Neuron (in vitro differentiated cells): Measurements from ENCODE around the gene PITPNB.

Experiments
- H2AFZ ChIP-seq: one replicate; pipeline ENCODE4 v1.6.1; 2013; ENCODE audit warnings: low read depth, mild to moderate bottlenecking, inconsistent platforms, low read length, moderate library complexity
- H3K27me3 ChIP-seq: one replicate; pipeline ENCODE4 v1.6.1; 2013; ENCODE audit warnings: low read length; ENCODE audit not compliant: insufficient read depth
- H3K36me3 ChIP-seq: one replicate; pipeline ENCODE4 v1.6.1; 2013; ENCODE audit warnings: low read length; ENCODE audit not compliant: insufficient read depth
- H3K4me1 ChIP-seq: one replicate; pipeline ENCODE4 v1.6.1; 2013; ENCODE audit warnings: low read length; ENCODE audit not compliant: insufficient read depth
- H3K4me3 ChIP-seq: 2 replicates; pipeline ENCODE4 v1.5.1; 2013; ENCODE audit warnings: mild to moderate bottlenecking, low read length, moderate library complexity
- H3K9me3 ChIP-seq: one replicate; pipeline ENCODE4 v1.6.1; 2013; ENCODE audit warnings: low read length

PITPNB gene

DNA sequence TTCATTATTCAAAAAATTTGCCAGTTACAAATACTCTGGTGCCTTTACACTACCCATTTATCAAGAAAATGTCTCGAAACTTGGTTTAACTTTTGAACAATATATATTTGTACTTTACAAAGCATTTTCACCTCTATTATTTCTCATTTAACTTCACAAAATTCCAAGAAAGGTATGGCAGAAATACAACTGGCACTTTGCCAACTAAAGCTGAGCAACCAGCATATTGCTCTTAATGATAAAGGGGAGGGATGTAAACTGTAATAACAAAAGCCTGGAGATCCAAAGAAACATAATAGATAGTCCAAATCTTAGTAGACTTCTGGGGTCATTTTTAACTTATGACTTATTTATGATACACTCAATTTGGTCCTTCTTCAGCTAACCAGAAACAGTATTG is 7.7 kb downstream of the PITPNB start:
- Histone ChIP-seq H3K4me3 (no peak overlapping the region), H3K4me1 (no peaks in the 10 kb centered on the region), H2AFZ (no peak overlapping the region), H3K36me3 (peaks cover 42% of the 10 kb centered on the region), H3K9me3 (no peaks in the 10 kb centered on the region), H3K27me3 (no peaks in the 10 kb centered on the region)

DNA sequence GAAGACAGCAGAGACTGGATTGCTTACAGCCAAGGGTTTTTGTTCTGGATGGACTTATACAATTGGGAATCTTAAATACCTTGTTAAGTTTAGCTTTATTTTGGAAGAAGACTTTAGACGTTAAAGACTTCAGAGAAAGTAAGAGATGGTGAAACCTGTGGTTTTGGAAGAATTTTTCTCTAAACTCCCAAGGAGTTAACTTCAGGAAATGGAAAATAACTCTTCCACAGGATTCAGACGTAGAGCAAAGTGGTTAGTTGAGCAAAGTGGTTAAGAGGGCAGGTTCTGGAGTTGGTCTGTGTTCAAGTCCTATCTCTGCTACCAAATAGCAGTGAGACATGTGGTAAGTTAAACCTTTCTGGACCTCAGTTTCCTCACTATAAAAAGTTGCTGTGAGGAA is 12.8 kb downstream of the PITPNB start:
- Histone ChIP-seq H3K27me3 (no peaks in the 10 kb centered on the region), H3K36me3 (peaks cover 75% of the 10 kb centered on the region), H3K4me3 (no peak overlapping the region), H3K9me3 (peaks cover 4% of the 10 kb centered on the region), H2AFZ (no peak overlapping the region), H3K4me1 (no peaks in the 10 kb centered on the region)

DNA sequence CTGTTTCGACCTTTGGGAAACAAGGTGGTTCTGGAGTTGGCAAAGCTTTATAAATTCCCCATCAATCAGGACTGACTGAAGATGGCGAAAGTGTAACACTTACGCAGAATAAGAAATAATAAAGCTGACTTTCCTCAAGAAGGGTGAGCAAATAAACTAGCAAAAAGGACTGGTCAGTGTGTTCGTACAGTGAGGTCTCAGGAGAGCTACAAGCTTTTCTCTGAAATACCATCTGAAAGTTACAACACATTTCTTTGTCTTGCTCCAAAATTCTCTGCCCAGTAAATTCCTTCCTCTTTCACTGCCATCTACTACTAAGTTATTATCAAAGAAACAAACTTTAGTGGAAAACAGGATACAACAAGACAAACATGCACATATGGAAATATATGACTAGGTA is 13.4 kb downstream of the PITPNB start:
- Histone ChIP-seq H3K36me3 (peaks cover 77% of the 10 kb centered on the region), H3K27me3 (no peaks in the 10 kb centered on the region), H3K4me3 (no peak overlapping the region)

DNA sequence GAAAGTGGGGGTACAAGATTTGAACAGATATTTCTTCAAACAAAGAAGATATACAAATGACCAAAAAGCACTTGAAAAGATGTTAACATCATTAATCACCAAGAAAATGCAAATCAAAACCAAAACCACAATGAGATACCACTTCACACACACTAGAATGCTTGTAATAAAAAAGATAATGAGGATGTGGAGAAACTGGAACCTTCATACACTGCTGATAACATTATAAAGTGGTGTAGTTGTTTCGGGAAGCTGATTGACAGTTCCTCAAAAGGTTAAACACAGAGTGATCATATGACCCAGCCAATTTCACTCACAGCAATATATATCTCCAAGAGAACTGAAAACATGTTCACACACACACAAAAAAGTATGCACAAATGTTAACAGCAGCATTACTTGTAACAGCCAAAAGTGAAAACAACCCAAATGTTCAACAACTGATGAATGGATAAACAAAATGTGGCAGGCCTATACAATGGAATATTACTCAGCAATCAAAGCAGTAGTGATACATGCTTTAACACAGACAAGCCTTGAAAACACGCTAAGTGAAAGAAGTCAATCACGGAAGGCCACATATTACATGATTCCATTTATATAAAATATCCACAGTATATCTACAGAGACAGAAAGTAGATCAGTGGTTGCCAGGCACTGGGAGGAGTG is 15.1 kb downstream of the PITPNB start:
- H3K9me3 ChIP-seq = peaks cover 4% of the 10 kb centered on the region
- no peaks in the 10 kb centered on the region for H3K27me3 ChIP-seq
- peaks cover 73% of the 10 kb centered on the region for H3K36me3 ChIP-seq
- H3K4me1 ChIP-seq = no peaks in the 10 kb centered on the region
- no peak overlapping the region for H3K4me3 ChIP-seq
- H2AFZ ChIP-seq = no peak overlapping the region

More for the DNA sequence above, 13.4 kb downstream of the PITPNB start:
- Histone ChIP-seq H2AFZ (no peak overlapping the region), H3K4me1 (no peaks in the 10 kb centered on the region), H3K9me3 (peaks cover 4% of the 10 kb centered on the region)

DNA sequence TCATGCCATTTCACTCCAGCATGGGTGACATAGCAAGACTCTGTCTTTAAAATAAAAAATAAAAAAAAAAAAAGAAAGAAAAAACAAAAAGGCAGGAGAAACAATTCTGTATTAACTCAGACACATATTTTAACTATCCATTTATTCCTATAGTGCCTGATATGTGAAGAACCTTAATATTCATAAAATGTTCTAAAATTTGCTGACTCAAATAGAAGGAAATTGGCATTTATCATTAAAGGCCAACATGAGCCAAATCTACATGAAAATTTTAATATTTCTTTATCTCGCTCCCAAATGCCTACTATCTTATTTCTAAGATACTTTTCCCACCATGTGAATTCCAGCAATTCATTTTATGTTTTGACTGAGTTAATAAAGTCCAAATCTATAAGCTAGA is 18.9 kb downstream of the PITPNB start:
- Histone ChIP-seq H2AFZ (no peak overlapping the region), H3K36me3 (peaks cover 74% of the 10 kb centered on the region)

DNA sequence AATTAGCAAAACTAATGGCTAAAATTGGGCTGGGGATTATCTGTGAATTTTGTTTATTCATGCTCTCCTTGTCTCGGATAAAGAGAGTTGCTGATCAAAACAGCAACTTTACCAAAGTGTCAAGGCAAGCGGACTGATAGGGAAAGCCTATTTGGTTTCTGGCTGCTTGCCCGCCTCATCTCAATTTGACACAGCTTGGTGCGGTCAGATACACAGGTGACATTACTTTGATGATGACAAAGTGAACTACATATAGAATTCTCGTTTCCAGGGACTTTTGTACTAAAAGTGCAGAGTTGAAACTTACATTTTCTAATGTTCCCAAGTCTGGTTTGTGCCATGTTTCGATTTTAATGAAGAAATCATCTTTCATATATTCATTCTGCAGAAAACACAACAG is 22.8 kb downstream of the PITPNB start:
- Histone ChIP-seq H3K4me3 (no peak overlapping the region), H2AFZ (no peak overlapping the region), H3K27me3 (no peaks in the 10 kb centered on the region), H3K36me3 (peaks cover 80% of the 10 kb centered on the region), H3K4me1 (no peaks in the 10 kb centered on the region), H3K9me3 (no peaks in the 10 kb centered on the region)

More for the DNA sequence above, 18.9 kb downstream of the PITPNB start:
- H3K4me1 ChIP-seq = no peaks in the 10 kb centered on the region
- H3K9me3 ChIP-seq = peaks cover 4% of the 10 kb centered on the region
- no peaks in the 10 kb centered on the region for H3K27me3 ChIP-seq
- no peak overlapping the region for H3K4me3 ChIP-seq

DNA sequence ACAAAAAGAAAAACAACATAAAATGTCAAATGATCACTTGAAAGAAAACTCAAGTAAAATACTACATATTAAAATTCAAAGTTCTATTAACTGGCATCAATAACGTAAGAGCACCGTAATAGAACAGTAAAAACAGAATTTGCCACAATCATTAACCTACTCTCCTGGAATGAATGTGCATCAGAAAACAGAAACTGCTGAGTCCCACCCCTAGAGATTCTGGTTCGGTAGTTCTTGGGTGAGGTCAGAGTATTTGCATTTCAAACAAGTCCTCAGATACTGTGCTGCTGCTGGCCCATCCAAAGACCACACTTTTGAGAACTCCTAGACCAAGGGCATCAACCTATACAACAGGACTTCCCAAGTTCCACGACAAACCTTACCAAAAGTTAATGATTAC is 23.5 kb downstream of the PITPNB start:
- Histone ChIP-seq H3K36me3 (peaks cover 79% of the 10 kb centered on the region), H3K27me3 (no peaks in the 10 kb centered on the region), H3K4me3 (no peak overlapping the region), H2AFZ (no peak overlapping the region), H3K9me3 (no peaks in the 10 kb centered on the region), H3K4me1 (no peaks in the 10 kb centered on the region)

DNA sequence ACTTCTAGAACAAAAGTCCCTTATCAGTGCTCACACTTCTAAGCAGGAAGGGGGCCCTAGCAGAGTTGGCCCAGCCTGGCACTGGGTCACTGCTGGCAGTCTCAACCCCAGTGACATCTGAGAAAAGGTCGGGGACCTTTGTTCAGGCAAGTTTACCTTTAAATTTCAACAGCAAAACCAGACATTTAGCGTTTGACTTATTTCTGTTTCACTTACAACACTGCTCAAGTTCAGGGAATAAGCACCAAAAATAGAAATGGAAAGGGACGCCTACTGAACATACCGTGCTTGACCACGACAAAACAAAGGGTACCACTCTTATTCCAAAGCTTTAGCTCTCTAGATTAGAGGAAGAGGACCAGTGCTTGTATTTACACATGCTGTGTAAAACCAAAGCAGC is 26.2 kb downstream of the PITPNB start:
- H2AFZ ChIP-seq = no peak overlapping the region
- H3K4me3 ChIP-seq = no peak overlapping the region
- H3K4me1 ChIP-seq = no peaks in the 10 kb centered on the region
- no peaks in the 10 kb centered on the region for H3K9me3 ChIP-seq
- no peaks in the 10 kb centered on the region for H3K27me3 ChIP-seq
- H3K36me3 ChIP-seq = peaks cover 85% of the 10 kb centered on the region

DNA sequence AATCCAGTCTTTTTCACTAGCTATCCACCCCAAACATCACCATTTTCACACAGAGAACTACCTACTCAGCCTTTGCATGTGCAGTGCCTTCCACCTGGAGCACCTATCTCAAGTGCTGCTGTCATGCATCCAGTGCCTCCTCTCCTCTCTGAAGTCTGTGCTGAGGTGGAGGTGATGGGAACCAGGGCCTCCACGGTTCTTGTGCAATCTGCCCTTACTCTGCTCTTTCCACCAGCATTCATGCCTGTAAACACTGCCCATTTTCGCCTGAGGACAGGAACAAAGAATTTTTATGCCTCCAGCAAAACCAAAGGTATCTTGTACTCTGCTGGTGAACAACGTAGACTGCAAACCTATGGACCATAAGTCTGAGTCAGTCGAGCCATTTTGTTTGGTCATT is 27.0 kb downstream of the PITPNB start:
- Histone ChIP-seq H2AFZ (no peak overlapping the region), H3K4me3 (no peak overlapping the region), H3K4me1 (no peaks in the 10 kb centered on the region), H3K36me3 (peaks cover 79% of the 10 kb centered on the region), H3K27me3 (no peaks in the 10 kb centered on the region), H3K9me3 (no peaks in the 10 kb centered on the region)

DNA sequence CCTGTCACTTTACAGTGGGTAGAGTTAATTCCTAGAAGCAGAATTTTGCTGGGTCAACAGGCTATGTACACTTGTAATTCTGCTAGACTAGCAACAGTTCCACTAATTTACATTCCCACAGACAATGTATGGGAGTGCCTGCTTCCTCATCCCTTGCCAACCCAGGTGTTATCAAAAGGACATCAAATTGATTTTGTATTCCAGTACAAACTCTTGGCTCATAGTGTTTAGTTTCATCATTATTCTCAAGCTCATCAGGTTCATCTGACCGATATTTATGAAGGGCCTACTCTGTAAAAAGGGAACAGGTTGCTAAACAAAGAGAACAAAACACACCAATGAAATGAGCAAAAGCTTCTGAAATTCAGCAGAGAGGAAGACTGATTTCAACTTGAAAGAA is 30.7 kb downstream of the PITPNB start:
- no peaks in the 10 kb centered on the region for H3K4me1 ChIP-seq
- H3K36me3 ChIP-seq = peaks cover 62% of the 10 kb centered on the region
- no peaks in the 10 kb centered on the region for H3K9me3 ChIP-seq

DNA sequence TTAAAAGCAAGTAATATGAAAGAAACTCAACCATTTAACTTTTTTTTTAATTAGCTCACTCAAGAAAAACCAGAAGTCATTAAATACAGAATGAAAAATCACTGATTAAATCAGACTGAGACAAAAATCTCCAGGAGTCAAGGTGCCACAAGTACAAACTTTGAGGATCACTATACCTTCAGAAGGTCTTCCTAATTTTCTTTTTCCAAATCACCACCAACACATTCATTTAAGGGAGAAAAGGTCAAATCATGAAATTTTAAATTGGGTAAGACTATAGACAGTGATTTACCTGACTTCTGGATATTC is 32.3 kb downstream of the PITPNB start:
- Histone ChIP-seq H2AFZ (no peak overlapping the region), H3K36me3 (peaks cover 50% of the 10 kb centered on the region), H3K4me1 (peaks cover 7% of the 10 kb centered on the region), H3K9me3 (no peaks in the 10 kb centered on the region), H3K27me3 (no peaks in the 10 kb centered on the region), H3K4me3 (no peak overlapping the region)

More for the DNA sequence above, 30.7 kb downstream of the PITPNB start:
- Histone ChIP-seq H2AFZ (no peak overlapping the region), H3K4me3 (no peak overlapping the region), H3K27me3 (no peaks in the 10 kb centered on the region)

DNA sequence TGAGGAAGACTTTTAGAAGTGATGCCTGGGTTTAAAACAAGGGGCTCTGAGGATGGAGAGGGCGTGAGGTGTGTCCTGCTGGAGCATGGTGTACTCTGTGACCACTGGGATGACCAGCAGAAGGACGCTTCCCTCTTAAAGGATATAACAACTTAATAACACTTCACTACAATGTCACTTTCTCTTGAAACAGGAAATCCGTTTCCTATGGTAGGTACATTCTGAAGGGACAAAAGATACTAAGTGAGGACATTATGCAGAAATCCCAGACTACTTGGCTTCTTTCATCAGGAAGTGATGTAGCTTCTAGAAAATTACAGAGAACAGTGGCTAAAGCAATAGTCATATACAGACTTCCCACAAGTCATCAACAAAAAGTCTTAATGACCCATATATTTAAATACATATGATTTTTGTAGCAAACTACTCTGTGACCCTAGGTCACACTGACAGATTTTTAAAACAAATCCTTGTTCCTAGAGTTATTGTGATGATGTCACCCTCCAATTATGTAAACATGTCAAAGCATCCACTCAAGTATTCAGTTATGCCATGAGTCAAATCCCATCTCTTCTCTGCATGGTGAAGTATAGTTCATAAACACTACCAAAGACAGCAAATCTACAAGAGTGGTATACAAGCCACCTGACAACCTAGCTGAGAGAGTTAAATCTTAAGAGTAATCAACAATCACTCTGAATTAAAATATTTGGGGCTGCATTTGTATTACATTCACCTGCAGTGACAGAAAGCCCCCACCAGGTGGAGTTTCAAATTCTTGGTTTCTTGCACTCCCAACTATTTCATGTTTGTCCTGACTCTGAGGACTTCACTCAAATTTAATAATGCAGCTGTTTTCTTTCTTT is 32.8 kb downstream of the PITPNB start:
- Histone ChIP-seq H3K4me1 (peaks cover 13% of the 10 kb centered on the region), H3K4me3 (no peak overlapping the region), H2AFZ (no peak overlapping the region), H3K27me3 (no peaks in the 10 kb centered on the region), H3K9me3 (no peaks in the 10 kb centered on the region), H3K36me3 (peaks cover 44% of the 10 kb centered on the region)

DNA sequence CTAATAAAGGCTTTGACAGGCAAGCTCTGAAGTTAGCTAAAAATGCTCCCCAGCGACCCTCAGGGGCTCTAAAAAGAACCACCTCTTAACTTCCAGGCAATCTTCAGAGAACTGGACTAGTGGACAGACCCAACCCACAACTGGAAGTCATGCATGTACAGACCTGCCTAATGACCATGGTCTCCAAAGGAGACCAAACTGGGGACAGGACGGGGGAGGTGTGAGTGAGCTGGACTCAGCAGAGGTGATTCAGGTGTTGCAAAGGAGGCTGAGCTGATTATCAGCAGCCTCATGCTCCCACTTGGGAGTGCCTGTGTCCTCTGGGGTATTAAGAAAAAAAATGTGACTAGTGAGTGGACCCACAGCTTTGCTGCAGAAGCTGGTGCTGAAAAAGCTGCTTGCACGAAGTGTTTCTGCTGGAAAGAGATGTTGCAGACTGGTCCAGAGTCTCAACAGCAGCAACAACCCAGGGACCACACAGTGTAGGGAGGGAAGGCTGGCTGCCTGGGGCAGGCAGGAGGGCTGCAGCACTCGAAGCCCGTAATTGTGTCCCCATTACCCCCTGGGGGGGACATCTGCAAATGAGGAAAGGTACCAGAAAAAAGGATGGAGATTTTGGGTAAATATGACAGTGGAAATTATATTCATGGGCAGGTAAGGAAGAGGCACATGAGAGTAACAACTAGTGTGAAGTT is 35.3 kb downstream of the PITPNB start:
- H3K36me3 ChIP-seq = peaks cover 24% of the 10 kb centered on the region
- peaks cover 27% of the 10 kb centered on the region for H3K4me1 ChIP-seq
- H3K4me3 ChIP-seq = no peak overlapping the region
- no peaks in the 10 kb centered on the region for H3K27me3 ChIP-seq
- no peaks in the 10 kb centered on the region for H3K9me3 ChIP-seq
- H2AFZ ChIP-seq = no peak overlapping the region
